K562 (cell line): ENCODE results near the gene ADAM22. TPM values are rescaled to one million over a fixed set of nuclear protein-coding genes. Genes with fewer than 3 reads are reported as not detected.

Experiments
- ATAC-seq: fragments of 200-7000 bp; cut with Tn5 transposase; 3 replicates; pipeline ENCODE4 v1.9.1; 2020; ENCODE audit warnings: moderate library complexity
- BruUV-seq: library from RNA; stranded (reverse); fragments of 400-500 nt; replicated peaks from 2 replicates; lab custom pipeline; 2021; lab: Mats Ljungman, UMichigan
- CTCF ChIA-PET: fragments of 300-600 bp; formaldehyde crosslinking; extraction: SDS; loops from one replicate; lab custom pipeline; 2021; ENCODE audit warnings: low intra/inter-chr PET ratio; lab: Yijun Ruan, JAX
- POLR2A ChIA-PET: fragments of 300-600, 350-650 bp; sonication (Branson Sonifier 250); formaldehyde crosslinking; extraction: SDS; loops from one replicate; lab custom pipeline; 2021; ENCODE audit warnings: antibody characterized with exemption, inconsistent platforms; lab: Yijun Ruan, JAX
- DNase-seq, 4 experiments: peaks; one replicate each; pipeline versions ENCODE4 v3.0.0 to v3.0.0-alpha.2; 2011 to 2018; ENCODE audit warnings: low spot score in 3 of 4, mixed read lengths in 3 of 4; ENCODE audit errors: extremely low read depth in 1 of 4
- FAIRE-seq: peaks from 2 replicates; lab custom pipeline; 2011; peaks lifted over from hg19 to GRCh38; lab: Jason Lieb, UNC
- H2AFZ ChIP-seq: 2 replicates; pipeline ENCODE4 v1.6.0; 2011; ENCODE audit warnings: low read depth, low read length, control low read depth, inconsistent platforms
- H3K27ac ChIP-seq: fragments of 200-600 bp; 3 replicates; pipeline ENCODE4 v1.8.0; 2011; ENCODE audit warnings: low read depth, mild to moderate bottlenecking, control low read depth, inconsistent platforms, low read length, moderate library complexity, mixed read lengths; ENCODE audit errors: extremely low read depth
- H3K27me3 ChIP-seq, 2 experiments: fragments of 300-600 bp in 1 of 2; 2 replicates in 1 of 2; 3 replicates in 1 of 2; pipeline versions ENCODE4 v1.6.0 to v1.8.0; 2011; ENCODE audit warnings: inconsistent platforms in 2 of 2, low read length in 2 of 2, mild to moderate bottlenecking in 1 of 2, mixed read lengths in 1 of 2, moderate library complexity in 1 of 2; ENCODE audit not compliant: control insufficient read depth in 2 of 2, insufficient read depth in 2 of 2
- H3K36me3 ChIP-seq: fragments of 300-600 bp; 3 replicates; pipeline ENCODE4 v1.8.0; 2011; ENCODE audit warnings: mild to moderate bottlenecking, low read length, inconsistent platforms; ENCODE audit not compliant: control insufficient read depth, insufficient read depth
- H3K4me1 ChIP-seq, 2 experiments: fragments of 200-600 bp in 1 of 2; replicated peaks in 1 of 2; 2 replicates in 1 of 2; 3 replicates in 1 of 2; pipeline versions ENCODE4 v1.5.1 to v1.8.0; 2011; ENCODE audit warnings: inconsistent platforms in 2 of 2, low read length in 2 of 2, mild to moderate bottlenecking in 1 of 2, mixed read lengths in 1 of 2, moderate library complexity in 1 of 2; ENCODE audit not compliant: control insufficient read depth in 2 of 2, insufficient read depth in 2 of 2
- H3K4me2 ChIP-seq: 2 replicates; pipeline ENCODE4 v1.6.1; 2011; ENCODE audit warnings: low read length, control low read depth, inconsistent platforms, mixed read lengths; ENCODE audit not compliant: insufficient read depth
- H3K4me3 ChIP-seq: fragments of 200-600 bp; sonication (generic), shearing (Covaris generic); 2 replicates; pipeline ENCODE4 v1.5.1; 2016; ENCODE audit warnings: control low read depth, inconsistent platforms
- H3K79me2 ChIP-seq: fragments of 200-600 bp; 3 replicates; pipeline ENCODE4 v1.8.0; 2011; ENCODE audit warnings: low read length, inconsistent platforms; ENCODE audit not compliant: control insufficient read depth, insufficient read depth
- H3K9ac ChIP-seq, 2 experiments: 2 replicates each; pipeline versions ENCODE4 v1.6.0 to v1.6.1; 2011; ENCODE audit warnings: low read depth in 2 of 2, low read length in 2 of 2, control low read depth in 1 of 2, inconsistent platforms in 1 of 2, mild to moderate bottlenecking in 1 of 2, mixed read lengths in 1 of 2; ENCODE audit not compliant: insufficient read depth in 1 of 2
- H3K9me1 ChIP-seq: one replicate; pipeline ENCODE4 v1.6.0; 2011; ENCODE audit warnings: inconsistent platforms, mild to moderate bottlenecking, low read length, moderate library complexity; ENCODE audit not compliant: control insufficient read depth, insufficient read depth
- H3K9me3 ChIP-seq: replicated peaks from 2 replicates; pipeline ENCODE4 v1.5.1; 2011; ENCODE audit warnings: low read depth, low read length, inconsistent platforms; ENCODE audit not compliant: control insufficient read depth, insufficient read depth
- H4K20me1 ChIP-seq: replicated peaks from 2 replicates; pipeline ENCODE4 v1.6.1; 2011; ENCODE audit warnings: low read length, inconsistent platforms, mixed read lengths; ENCODE audit not compliant: control insufficient read depth, insufficient read depth
- C11orf30 ChIP-seq: fragments of 450-650 bp; IDR thresholded peaks from 2 replicates; pipeline ENCODE4 v1.6.1; 2016; ENCODE audit warnings: low read depth, mild to moderate bottlenecking
- CBX2 ChIP-seq: fragments of 200-600 bp; sonication (generic); IDR thresholded peaks from one replicate; pipeline ENCODE4 v1.6.1; 2012; ENCODE audit warnings: mild to moderate bottlenecking, low read length, inconsistent platforms; ENCODE audit not compliant: insufficient read depth, poor library complexity, severe bottlenecking
- ETS2 ChIP-seq: IDR thresholded peaks from 2 replicates; pipeline ENCODE4 v1.6.1; 2016; ENCODE audit warnings: borderline replicate concordance, missing genetic modification characterization, mild to moderate bottlenecking, moderate library complexity, missing compliant biosample characterization; ENCODE audit not compliant: poor library complexity, severe bottlenecking
- FUS ChIP-seq: fragments of 200-400 bp; formaldehyde crosslinking; optimal IDR thresholded peaks from 2 replicates; pipeline ENCODE3; 2017; ENCODE audit warnings: low read depth, low read length
- HDAC2 ChIP-seq: fragments of 450-650 bp; IDR thresholded peaks from 2 replicates; pipeline ENCODE4 v1.6.1; 2016; ENCODE audit warnings: mild to moderate bottlenecking
- ID3 ChIP-seq, 2 experiments: fragments of 250-450 bp in 1 of 2; fragments of 450-650 bp in 1 of 2; sonication (Bioruptor Pico) in 1 of 2; IDR thresholded peaks; 2 replicates each; pipeline versions ENCODE4 v1.6.1 to v1.8.0; 2016 to 2021; ENCODE audit warnings: mild to moderate bottlenecking in 2 of 2, moderate library complexity in 2 of 2, missing compliant biosample characterization in 1 of 2, missing genetic modification characterization in 1 of 2
- ILF3 ChIP-seq: fragments of 450-650 bp; IDR thresholded peaks from 2 replicates; pipeline ENCODE4 v1.6.1; 2018; ENCODE audit warnings: antibody characterized with exemption, mild to moderate bottlenecking, moderate library complexity, borderline replicate concordance
- KLF1 ChIP-seq: fragments of 450-650 bp; IDR thresholded peaks from 2 replicates; pipeline ENCODE4 v1.6.1; 2016; ENCODE audit warnings: missing genetic modification characterization, missing compliant biosample characterization
- MAFF ChIP-seq: IDR thresholded peaks from 2 replicates; pipeline ENCODE4 v1.6.1; 2012; ENCODE audit warnings: low read length, improper control_type of control experiment
- MAFG ChIP-seq: fragments of 450-650 bp; conservative IDR thresholded peaks from 2 replicates; pipeline ENCODE4 v1.6.1; 2016; ENCODE audit warnings: missing genetic modification characterization, missing compliant biosample characterization
- OTX1 ChIP-seq: fragments of 450-650 bp; formaldehyde crosslinking; IDR thresholded peaks from 2 replicates; pipeline ENCODE4 v1.4.0; 2022; ENCODE audit warnings: mild to moderate bottlenecking
- PTTG1 ChIP-seq: fragments of 450-650 bp; IDR thresholded peaks from 2 replicates; pipeline ENCODE4 v1.6.1; 2016; ENCODE audit warnings: low read depth, mild to moderate bottlenecking, missing genetic modification characterization, missing compliant biosample characterization
- RFX5 ChIP-seq: IDR thresholded peaks from 2 replicates; pipeline ENCODE4 v1.6.1; 2011; ENCODE audit warnings: low read depth, mild to moderate bottlenecking, improper control_type of control experiment, low read length
- SNIP1 ChIP-seq: fragments of 450-650 bp; IDR thresholded peaks from 2 replicates; pipeline ENCODE4 v1.7.1; 2017; ENCODE audit warnings: low read depth, mild to moderate bottlenecking
- TRIM28 ChIP-seq: fragments of 450-650 bp; IDR thresholded peaks from 2 replicates; pipeline ENCODE4 v1.6.1; 2017
- ZNF316 ChIP-seq: fragments of 450-650 bp; IDR thresholded peaks from 2 replicates; pipeline ENCODE4 v1.6.1; 2016
- WGBS: fragments of 100-300 bp; shearing (Covaris generic); methylation state at CpG from one replicate; pipeline ENCODE4 v1.1.6; 2016; ENCODE audit warnings: low coverage, mixed read lengths; ENCODE audit not compliant: insufficient coverage; ENCODE audit errors: missing lambda C conversion rate; 5-methylcytosine and 5-hydroxymethylcytosine counted together
- in situ Hi-C: fragments of 300-500 bp; cut with MboI; formaldehyde crosslinking; loops from 4 replicates; pipeline ENCODE4 v1.15.0; 2018; ENCODE audit warnings: inconsistent platforms, mixed read lengths
- intact Hi-C: fragments of 100-400 bp; cut with micrococcal nuclease; formaldehyde crosslinking; loops from 2 replicates; pipeline ENCODE4 v1.14.2; 2022
- polyA plus RNA-seq, 8 experiments: library from polyadenylated mRNA; depleted of rRNA in 4 of 8; stranded (reverse) in 5 of 8; unstranded in 3 of 8; fragments of >200 nt; fragmentation: Nextera tagmentation in 2 of 8; fragmentation: Illumina TruSeq in 1 of 8; extraction: Ambion mirVana in 2 of 8; extraction: Trizol in 1 of 8; gene quantifications; 2 replicates each; pipeline versions ENCODE4 v1.2.1 to v1.2.3, GENCODE V29; 2011 to 2014; ENCODE audit warnings: inconsistent platforms in 1 of 8, missing spikeins in 1 of 8
- total RNA-seq, 7 experiments: library from RNA; depleted of rRNA in 6 of 7; stranded (reverse); fragments of >200 nt in 6 of 7; fragmentation: Illumina TruSeq in 2 of 7; extraction: Trizol in 2 of 7; gene quantifications; 2 replicates each; pipeline versions ENCODE4 v1.2.1 to v1.2.3, GENCODE V29; 2011 to 2021; ENCODE audit warnings: low replicate concordance in 1 of 7
- TF ChIP-seq, protein P1 (sequence below): sonication (generic); formaldehyde crosslinking; IDR thresholded peaks from 2 replicates; pipeline ENCODE4 v1.8.0; 2023; ENCODE audit warnings: mild to moderate bottlenecking, missing genetic modification reagents

ADAM22 gene
- total and polyA plus RNA-seq, 9 of the 15 experiments (the other 6 are each of a cell fraction or from before 2014, with no cell fraction given): 0.01 to 0.58 (median 0.18) TPM

- DNase-seq (no peak), FAIRE-seq (no peak), ATAC-seq (no peak)
- H4K20me1 ChIP-seq: no peaks in the 10 kb centered on the region
- no peaks in the 10 kb centered on the region for H3K4me1 ChIP-seq
- intact Hi-C loops (no loop called here), in situ Hi-C loops (no loop called here)
- H3K79me2 ChIP-seq: no peaks in the 10 kb centered on the region
- POLR2A ChIA-PET: no interaction called here
- H3K9me1 ChIP-seq: no peaks in the 10 kb centered on the region
- no peaks in the 10 kb centered on the region for H3K9me3 ChIP-seq
- H3K9ac ChIP-seq: no peak overlapping the region
- WGBS: 0% methylated on average over 1 of the region's 1 CpG
- no peak overlapping the region for H3K4me2 ChIP-seq
- H2AFZ ChIP-seq: no peak overlapping the region
- no peak overlapping the region for H3K27ac ChIP-seq
- CTCF ChIA-PET: no interaction called here
- H3K27me3 ChIP-seq: no peaks in the 10 kb centered on the region
- H3K4me3 ChIP-seq: no peak overlapping the region
- H3K36me3 ChIP-seq: no peaks in the 10 kb centered on the region
- no TSS peak for BruUV-seq
- TF ChIP-seq MAFF (0 out of 2 replicates have a peak, but pooled peaks have one; percentile 3), CBX2 (no peak), HDAC2 (no peak), FUS (no peak), KLF1 (tag) (no peak), ILF3 (no peak), PTTG1 (tag) (no peak), ZNF316 (peak; percentile 84), OTX1 (CRISPR knock-in tag) (0 out of 2 replicates have a peak, but pooled peaks have one; percentile 48), MAFG (tag) (peak; percentile 58), ID3 (CRISPR knock-in tag; IDR thresholded peaks at IDR 0.05) (no peak), ID3 (tag; IDR thresholded peaks at IDR 0.05) (no peak), C11orf30 (peak; percentile 70), SNIP1 (no peak), TRIM28 (no peak), ETS2 (no peak), RFX5 (no peak)
- TF ChIP-seq, protein P1, sequence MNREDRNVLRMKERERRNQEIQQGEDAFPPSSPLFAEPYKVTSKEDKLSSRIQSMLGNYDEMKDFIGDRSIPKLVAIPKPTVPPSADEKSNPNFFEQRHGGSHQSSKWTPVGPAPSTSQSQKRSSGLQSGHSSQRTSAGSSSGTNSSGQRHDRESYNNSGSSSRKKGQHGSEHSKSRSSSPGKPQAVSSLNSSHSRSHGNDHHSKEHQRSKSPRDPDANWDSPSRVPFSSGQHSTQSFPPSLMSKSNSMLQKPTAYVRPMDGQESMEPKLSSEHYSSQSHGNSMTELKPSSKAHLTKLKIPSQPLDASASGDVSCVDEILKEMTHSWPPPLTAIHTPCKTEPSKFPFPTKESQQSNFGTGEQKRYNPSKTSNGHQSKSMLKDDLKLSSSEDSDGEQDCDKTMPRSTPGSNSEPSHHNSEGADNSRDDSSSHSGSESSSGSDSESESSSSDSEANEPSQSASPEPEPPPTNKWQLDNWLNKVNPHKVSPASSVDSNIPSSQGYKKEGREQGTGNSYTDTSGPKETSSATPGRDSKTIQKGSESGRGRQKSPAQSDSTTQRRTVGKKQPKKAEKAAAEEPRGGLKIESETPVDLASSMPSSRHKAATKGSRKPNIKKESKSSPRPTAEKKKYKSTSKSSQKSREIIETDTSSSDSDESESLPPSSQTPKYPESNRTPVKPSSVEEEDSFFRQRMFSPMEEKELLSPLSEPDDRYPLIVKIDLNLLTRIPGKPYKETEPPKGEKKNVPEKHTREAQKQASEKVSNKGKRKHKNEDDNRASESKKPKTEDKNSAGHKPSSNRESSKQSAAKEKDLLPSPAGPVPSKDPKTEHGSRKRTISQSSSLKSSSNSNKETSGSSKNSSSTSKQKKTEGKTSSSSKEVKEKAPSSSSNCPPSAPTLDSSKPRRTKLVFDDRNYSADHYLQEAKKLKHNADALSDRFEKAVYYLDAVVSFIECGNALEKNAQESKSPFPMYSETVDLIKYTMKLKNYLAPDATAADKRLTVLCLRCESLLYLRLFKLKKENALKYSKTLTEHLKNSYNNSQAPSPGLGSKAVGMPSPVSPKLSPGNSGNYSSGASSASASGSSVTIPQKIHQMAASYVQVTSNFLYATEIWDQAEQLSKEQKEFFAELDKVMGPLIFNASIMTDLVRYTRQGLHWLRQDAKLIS (CRISPR knock-in tag): no peak
- TF ChIP-seq, all 486 proteins: peak for 5
These were observed 135.0 kb downstream of the ADAM22 start for GRCh38 chr7:88069093-88069492.
